ENCODE measurements around the gene ABCA5.

ABCA5 gene

DNA sequence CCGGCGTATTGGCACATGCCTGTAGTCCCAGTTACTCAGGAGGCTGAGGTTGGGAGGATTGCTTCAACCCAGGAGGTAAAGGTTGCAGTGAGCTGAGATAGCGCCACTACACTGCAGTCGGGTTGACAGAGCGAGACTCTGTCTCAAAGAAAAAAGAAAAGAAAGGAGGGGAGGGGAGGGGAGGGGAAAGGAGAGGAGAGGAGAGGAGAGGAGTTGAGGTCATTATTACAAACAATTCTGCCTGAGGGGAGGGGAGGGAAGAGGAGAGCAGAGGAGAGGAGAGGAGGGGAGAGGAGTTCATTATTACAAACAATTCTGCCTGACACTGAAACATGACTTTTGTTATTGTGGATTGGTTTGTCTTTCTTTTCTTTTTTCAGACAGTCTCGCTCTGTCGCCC, 19.8 kb upstream of the ABCA5 start:
- Histone ChIP-seq H3K9ac (ENCODE audit: low read depth, low read length) (no peak overlapping the region), H3K27me3 (ENCODE audit: insufficient read depth, low read length) (no peaks in the 10 kb centered on the region), H3K27ac (ENCODE audit: low read length) (no peak overlapping the region), H3K4me3 (ENCODE audit: low read length) (no peak overlapping the region), H3K36me3 (ENCODE audit: insufficient read depth, low read depth, low read length) (no peaks in the 10 kb centered on the region), H3K9me3 (ENCODE audit: insufficient read depth, low read depth, low read length) (no peaks in the 10 kb centered on the region), H3K4me1 (ENCODE audit: insufficient read depth, low read length) (peaks cover 5% of the 10 kb centered on the region; the same call in 1 of the 2 replicates)

DNA sequence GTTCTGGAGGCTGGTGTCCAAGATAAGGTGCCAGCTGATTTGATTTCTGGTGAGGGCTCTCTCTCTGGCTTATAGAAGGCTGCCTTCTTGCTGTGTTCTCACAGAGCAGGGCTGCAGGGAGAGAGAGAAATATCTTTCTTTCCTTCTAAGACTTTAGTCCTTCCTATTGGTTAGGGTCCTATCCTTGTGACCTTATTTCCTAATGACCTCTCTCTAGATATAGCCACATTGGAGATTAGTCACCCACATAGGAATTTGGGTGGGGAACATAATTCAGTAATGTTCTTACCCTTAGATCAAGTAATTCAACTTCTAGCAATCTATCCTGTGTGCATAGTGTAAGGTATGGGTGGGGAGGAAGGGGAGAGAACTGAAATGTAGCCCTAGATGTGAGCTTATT, 18.0 kb upstream of the ABCA5 start:
- no peak overlapping the region for H3K4me3 ChIP-seq (ENCODE audit: low read length)
- no peak overlapping the region for H3K9ac ChIP-seq (ENCODE audit: low read depth, low read length)
- H3K36me3 ChIP-seq (ENCODE audit: insufficient read depth, low read depth, low read length), result no peaks in the 10 kb centered on the region
- H3K9me3 ChIP-seq (ENCODE audit: insufficient read depth, low read depth, low read length), result no peaks in the 10 kb centered on the region
- no peak overlapping the region for H3K27ac ChIP-seq (ENCODE audit: low read length)
- H3K27me3 ChIP-seq (ENCODE audit: insufficient read depth, low read length), result no peaks in the 10 kb centered on the region
- peaks cover 5% of the 10 kb centered on the region; the same call in 1 of the 2 replicates for H3K4me1 ChIP-seq (ENCODE audit: insufficient read depth, low read length)

DNA sequence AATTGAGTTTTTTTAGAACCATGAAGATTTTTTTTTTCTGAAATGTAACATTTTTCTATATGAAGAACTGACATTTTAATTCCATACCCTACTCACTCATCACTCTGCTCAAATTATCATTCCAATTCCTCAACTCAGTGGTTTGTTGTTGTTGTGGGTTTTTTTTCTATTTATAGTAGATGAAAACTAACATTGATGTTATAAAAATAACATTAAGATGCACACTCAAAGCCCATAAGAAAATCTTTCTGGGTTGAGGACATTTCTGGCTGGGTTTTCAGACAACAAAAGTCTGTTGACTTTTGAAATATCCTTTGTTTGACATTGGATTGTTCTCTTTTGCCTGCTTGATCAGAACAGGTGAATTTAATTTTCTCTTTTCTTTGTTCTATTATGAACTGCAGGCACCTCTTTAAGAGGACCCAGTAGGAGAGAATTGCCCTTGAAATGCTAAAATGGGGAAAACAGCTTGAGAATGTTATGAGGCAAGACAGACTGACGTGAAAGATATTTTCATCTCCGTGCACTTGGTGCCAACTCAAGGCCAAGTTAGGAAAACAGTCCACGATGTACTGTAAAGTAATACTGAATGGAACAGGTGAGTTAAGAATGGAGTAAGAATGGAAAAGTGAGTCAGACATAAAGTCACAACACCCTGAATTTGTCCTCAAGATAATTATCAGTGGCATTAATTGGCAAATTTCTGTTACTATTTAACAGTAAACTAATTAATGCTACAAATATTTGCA, 16.1 kb upstream of the ABCA5 start:
- Histone ChIP-seq H3K9ac (ENCODE audit: low read depth, low read length) (no peak overlapping the region), H3K9me3 (ENCODE audit: insufficient read depth, low read depth, low read length) (no peaks in the 10 kb centered on the region), H3K27ac (ENCODE audit: low read length) (no peak overlapping the region), H3K4me1 (ENCODE audit: insufficient read depth, low read length) (peaks cover 5% of the 10 kb centered on the region; the same call in 1 of the 2 replicates), H3K27me3 (ENCODE audit: insufficient read depth, low read length) (no peaks in the 10 kb centered on the region), H3K4me3 (ENCODE audit: low read length) (no peak overlapping the region), H3K36me3 (ENCODE audit: insufficient read depth, low read depth, low read length) (no peaks in the 10 kb centered on the region)

DNA sequence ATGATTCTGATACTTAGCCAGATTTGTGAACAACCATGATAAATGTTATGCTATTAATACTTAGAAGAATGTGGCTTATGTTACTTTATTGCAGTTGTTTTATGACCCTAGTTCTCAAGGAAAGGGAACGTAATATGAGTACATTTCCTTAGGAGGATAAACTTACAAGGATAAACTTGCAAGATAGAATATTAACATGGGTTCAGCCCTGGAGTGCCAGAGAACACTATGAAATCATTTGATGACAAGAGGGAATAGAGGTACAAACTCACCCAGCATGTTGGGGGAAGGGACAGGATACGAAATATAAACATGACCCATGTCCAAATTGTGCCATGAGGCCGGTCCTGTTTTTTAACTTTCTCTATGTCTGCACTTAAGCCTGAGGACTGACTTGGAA, 13.0 kb upstream of the ABCA5 start:
- Histone ChIP-seq H3K9me3 (ENCODE audit: insufficient read depth, low read depth, low read length) (peaks cover 3% of the 10 kb centered on the region; the same call in 1 of the 2 replicates), H3K9ac (ENCODE audit: low read depth, low read length) (no peak overlapping the region), H3K4me1 (ENCODE audit: insufficient read depth, low read length) (peaks cover 5% of the 10 kb centered on the region; the same call in 1 of the 2 replicates), H3K36me3 (ENCODE audit: insufficient read depth, low read depth, low read length) (no peaks in the 10 kb centered on the region), H3K27ac (ENCODE audit: low read length) (no peak overlapping the region), H3K27me3 (ENCODE audit: insufficient read depth, low read length) (no peaks in the 10 kb centered on the region), H3K4me3 (ENCODE audit: low read length) (no peak overlapping the region)

DNA sequence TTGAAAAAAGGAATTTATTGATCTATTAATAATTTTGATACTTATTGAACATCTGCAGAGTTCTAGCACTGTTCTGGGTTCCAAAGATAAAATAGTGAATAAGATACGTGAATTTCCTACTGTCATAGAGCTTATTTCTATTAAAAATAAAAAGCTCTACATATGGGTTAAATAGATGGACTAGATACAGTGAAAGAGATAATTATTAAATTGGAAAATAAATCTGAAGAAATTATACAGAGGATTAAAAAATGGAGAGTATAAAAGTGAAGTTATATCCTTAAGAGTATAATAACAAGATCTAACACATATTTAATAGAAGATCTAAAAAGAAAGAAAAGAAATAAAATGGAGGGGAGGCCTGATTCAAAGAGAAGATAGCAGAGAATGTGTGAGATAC, 10.1 kb upstream of the ABCA5 start:
- Histone ChIP-seq H3K9me3 (ENCODE audit: insufficient read depth, low read depth, low read length) (peaks cover 3% of the 10 kb centered on the region; the same call in 1 of the 2 replicates), H3K9ac (ENCODE audit: low read depth, low read length) (no peak overlapping the region), H3K27ac (ENCODE audit: low read length) (no peak overlapping the region), H3K36me3 (ENCODE audit: insufficient read depth, low read depth, low read length) (no peaks in the 10 kb centered on the region), H3K27me3 (ENCODE audit: insufficient read depth, low read length) (no peaks in the 10 kb centered on the region), H3K4me1 (ENCODE audit: insufficient read depth, low read length) (no peaks in the 10 kb centered on the region), H3K4me3 (ENCODE audit: low read length) (no peak overlapping the region)

DNA sequence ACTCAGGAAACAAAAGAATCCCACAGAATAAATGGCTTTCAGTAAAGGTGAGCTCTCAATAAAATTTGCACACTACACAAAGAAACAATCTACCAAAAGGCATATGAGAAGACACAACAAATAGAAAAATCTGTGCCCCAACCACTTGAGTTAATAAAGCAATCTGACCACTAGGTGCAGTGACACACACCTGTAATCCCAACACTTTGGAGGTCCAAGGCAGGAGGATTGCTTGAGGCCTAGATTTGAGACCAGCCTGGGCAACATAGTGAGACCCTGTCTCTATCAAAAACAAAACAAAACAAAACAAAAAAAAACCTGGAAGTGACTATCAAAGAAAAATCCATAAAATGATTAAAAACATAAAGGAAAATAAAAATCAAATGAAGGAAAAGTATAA, 9.6 kb upstream of the ABCA5 start:
- no peaks in the 10 kb centered on the region for H3K36me3 ChIP-seq (ENCODE audit: insufficient read depth, low read depth, low read length)
- H3K4me3 ChIP-seq (ENCODE audit: low read length), result no peak overlapping the region
- H3K27ac ChIP-seq (ENCODE audit: low read length), result no peak overlapping the region
- peaks cover 3% of the 10 kb centered on the region; the same call in 1 of the 2 replicates for H3K9me3 ChIP-seq (ENCODE audit: insufficient read depth, low read depth, low read length)
- no peaks in the 10 kb centered on the region for H3K4me1 ChIP-seq (ENCODE audit: insufficient read depth, low read length)
- H3K9ac ChIP-seq (ENCODE audit: low read depth, low read length), result no peak overlapping the region
- no peaks in the 10 kb centered on the region for H3K27me3 ChIP-seq (ENCODE audit: insufficient read depth, low read length)

DNA sequence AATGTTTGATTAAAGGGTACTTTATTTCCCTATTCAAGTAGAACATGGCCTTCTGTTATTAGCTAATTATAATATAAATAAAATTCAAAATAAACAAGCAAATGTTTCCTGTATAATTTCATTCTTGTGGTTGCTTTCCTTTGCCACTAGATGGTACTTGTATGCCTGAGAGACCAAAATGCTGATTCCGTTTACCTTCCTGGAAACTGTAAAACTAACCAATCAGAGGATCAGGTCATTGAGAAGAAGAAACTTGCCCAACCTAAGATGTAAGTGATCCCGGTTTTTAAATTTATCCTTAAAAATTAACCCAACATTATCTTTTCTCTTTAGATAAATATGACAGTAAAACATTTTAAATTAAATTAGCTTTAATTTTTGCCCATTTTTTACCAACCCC, 8.1 kb upstream of the ABCA5 start:
- Histone ChIP-seq H3K4me1 (ENCODE audit: insufficient read depth, low read length) (no peaks in the 10 kb centered on the region), H3K4me3 (ENCODE audit: low read length) (no peak overlapping the region), H3K27me3 (ENCODE audit: insufficient read depth, low read length) (no peaks in the 10 kb centered on the region), H3K36me3 (ENCODE audit: insufficient read depth, low read depth, low read length) (no peaks in the 10 kb centered on the region), H3K9ac (ENCODE audit: low read depth, low read length) (no peak overlapping the region), H3K27ac (ENCODE audit: low read length) (no peak overlapping the region), H3K9me3 (ENCODE audit: insufficient read depth, low read depth, low read length) (peaks cover 3% of the 10 kb centered on the region; the same call in 1 of the 2 replicates)

DNA sequence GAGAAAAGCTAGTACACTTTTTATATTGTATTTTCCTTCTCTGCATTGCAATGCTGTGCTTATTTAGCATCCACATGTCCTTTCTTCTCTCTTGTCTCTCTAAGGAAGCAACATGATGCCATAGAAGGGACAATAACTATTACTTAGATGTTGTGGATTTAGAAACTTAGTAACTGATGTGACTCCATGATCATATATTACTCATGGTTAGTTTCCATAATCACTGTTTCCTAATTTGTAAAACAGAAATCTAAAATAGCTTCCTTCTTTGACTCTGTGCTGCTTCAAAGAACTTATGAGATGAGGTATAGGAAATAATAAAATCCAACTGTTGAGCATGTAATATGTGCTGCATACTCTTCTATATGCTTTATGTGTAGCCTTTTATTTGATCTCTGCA, 6.6 kb upstream of the ABCA5 start:
- H3K9me3 ChIP-seq (ENCODE audit: insufficient read depth, low read depth, low read length), result peaks cover 3% of the 10 kb centered on the region; the same call in 1 of the 2 replicates

DNA sequence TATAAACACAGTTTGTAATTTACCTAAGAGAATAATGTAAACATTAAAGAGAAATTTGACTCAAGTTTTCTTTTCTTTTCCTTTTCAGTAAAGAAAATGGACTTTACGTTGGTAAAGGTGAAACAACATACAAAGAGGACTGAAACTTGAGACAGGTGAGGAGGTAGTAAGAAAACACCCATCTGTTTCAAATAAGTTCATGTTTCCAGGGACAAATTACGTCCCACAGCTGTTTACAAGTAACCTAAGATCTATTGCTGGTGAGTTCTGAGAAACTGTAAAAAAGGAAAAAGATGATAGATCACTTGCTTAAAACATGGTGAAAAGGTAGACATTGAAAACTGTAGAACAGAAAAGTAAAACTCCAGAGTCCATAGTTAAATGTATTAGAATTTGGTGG, 4.8 kb upstream of the ABCA5 start:
- Histone ChIP-seq H3K4me3 (ENCODE audit: low read length) (no peak overlapping the region), H3K36me3 (ENCODE audit: insufficient read depth, low read depth, low read length) (no peaks in the 10 kb centered on the region), H3K27ac (ENCODE audit: low read length) (no peak overlapping the region), H3K9ac (ENCODE audit: low read depth, low read length) (no peak overlapping the region), H3K4me1 (ENCODE audit: insufficient read depth, low read length) (no peaks in the 10 kb centered on the region), H3K9me3 (ENCODE audit: insufficient read depth, low read depth, low read length) (peaks cover 7% of the 10 kb centered on the region; the same call in 1 of the 2 replicates), H3K27me3 (ENCODE audit: insufficient read depth, low read length) (peaks cover 5% of the 10 kb centered on the region; the same call in 1 of the 2 replicates)

More for the DNA sequence above, 6.6 kb upstream of the ABCA5 start:
- no peaks in the 10 kb centered on the region for H3K36me3 ChIP-seq (ENCODE audit: insufficient read depth, low read depth, low read length)
- H3K4me3 ChIP-seq (ENCODE audit: low read length), result no peak overlapping the region
- H3K27me3 ChIP-seq (ENCODE audit: insufficient read depth, low read length), result no peaks in the 10 kb centered on the region
- H3K4me1 ChIP-seq (ENCODE audit: insufficient read depth, low read length), result no peaks in the 10 kb centered on the region
- no peak overlapping the region for H3K27ac ChIP-seq (ENCODE audit: low read length)
- no peak overlapping the region for H3K9ac ChIP-seq (ENCODE audit: low read depth, low read length)

DNA sequence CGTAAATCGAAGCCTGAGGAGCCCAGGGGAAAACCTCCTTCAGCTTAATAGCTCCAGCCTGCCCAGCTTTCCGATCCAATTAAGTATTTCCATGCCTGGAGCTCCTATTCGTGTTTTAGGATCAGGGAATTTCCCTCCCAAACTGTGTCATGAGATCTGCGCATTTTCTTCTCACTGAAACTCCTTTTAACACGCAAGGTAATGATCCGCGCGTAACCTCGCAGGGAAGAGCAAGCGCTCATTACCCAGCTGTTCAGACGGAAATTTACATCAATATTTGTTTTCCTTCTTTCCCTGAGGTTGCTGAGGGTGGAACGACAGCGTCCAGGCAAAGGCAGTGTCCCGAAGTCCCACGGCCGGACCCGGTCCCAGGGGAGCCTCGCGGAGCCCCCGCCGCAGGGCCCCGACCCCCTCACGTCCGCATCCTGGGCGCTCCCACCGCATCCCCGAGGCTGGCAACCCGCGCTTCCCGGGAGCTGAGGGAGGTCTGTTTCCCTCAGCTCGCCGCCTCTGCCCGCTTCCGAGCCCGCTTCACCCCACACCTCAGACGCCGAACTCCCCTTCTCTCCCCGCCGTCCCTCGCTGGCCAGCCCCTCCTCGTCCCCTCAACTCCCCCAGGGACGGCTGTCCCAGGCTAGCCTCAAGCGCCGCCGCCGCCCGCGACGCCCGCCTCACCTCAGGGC, 415 bp downstream of the ABCA5 start:
- no peaks in the 10 kb centered on the region for H3K36me3 ChIP-seq (ENCODE audit: insufficient read depth, low read depth, low read length)
- peaks cover 7% of the 10 kb centered on the region; the same call in 1 of the 2 replicates for H3K9me3 ChIP-seq (ENCODE audit: insufficient read depth, low read depth, low read length)
- H3K27me3 ChIP-seq (ENCODE audit: insufficient read depth, low read length), result peaks cover 36% of the 10 kb centered on the region
- peak overlapping the region; percentile 35; the same call in 1 of the 2 replicates for H3K9ac ChIP-seq (ENCODE audit: low read depth, low read length)
- peak overlapping the region; percentile 84 for H3K4me3 ChIP-seq (ENCODE audit: low read length)
- H3K4me1 ChIP-seq (ENCODE audit: insufficient read depth, low read length), result peaks cover 19% of the 10 kb centered on the region; the same call in 1 of the 2 replicates
- H3K27ac ChIP-seq (ENCODE audit: low read length), result no peak overlapping the region

DNA sequence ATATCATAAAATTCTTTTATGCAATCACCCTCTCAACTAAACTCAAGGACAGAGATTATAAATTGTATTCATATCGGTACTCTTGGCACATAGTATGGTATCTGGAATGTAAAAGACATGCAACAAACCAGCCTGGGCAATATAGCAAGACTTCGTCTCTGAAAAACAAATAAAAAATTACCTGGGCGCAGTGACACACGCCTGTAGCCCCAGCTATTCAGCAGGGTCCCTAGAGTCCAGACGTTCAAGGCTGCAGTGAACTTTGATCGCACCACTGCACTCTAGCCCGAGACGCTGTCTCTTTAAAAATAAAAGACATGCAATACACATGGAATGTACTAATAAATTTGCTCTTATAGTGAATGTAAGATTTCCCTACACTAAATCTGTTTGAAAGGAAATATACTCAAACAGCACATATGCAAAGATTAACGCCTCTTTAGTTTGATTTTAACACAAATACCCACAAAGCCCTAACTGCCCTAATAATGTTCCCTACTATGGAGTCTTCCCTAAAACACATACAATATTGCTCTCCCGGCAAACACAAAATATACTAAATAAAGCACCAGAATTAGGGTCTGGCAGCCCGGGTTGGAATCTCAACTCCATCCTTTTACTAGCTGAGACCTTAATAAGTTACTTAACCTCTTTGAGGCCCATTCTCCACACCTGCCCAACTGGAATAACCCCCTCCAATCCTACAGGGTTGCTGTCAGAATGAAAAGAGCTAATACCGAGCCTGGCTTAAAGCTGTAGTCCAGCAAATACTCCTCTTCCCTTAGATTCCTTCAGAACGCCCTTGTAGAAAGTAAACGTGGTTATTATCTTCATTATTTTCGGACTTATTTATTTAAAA, 1.2 kb downstream of the ABCA5 start:
- Histone ChIP-seq H3K27me3 (ENCODE audit: insufficient read depth, low read length) (peaks cover 36% of the 10 kb centered on the region), H3K4me3 (ENCODE audit: low read length) (peak overlapping the region; percentile 84)

More for the DNA sequence above, 1.2 kb downstream of the ABCA5 start:
- Histone ChIP-seq H3K4me1 (ENCODE audit: insufficient read depth, low read length) (peaks cover 27% of the 10 kb centered on the region; the same call in 1 of the 2 replicates), H3K27ac (ENCODE audit: low read length) (no peak overlapping the region), H3K9me3 (ENCODE audit: insufficient read depth, low read depth, low read length) (peaks cover 7% of the 10 kb centered on the region; the same call in 1 of the 2 replicates), H3K9ac (ENCODE audit: low read depth, low read length) (0 out of 2 replicates have a peak overlapping the region, but pooled peaks have one; percentile 35), H3K36me3 (ENCODE audit: insufficient read depth, low read depth, low read length) (no peaks in the 10 kb centered on the region)

All from iPS-20b (cell line).